HG03135 (cell line): Measurements from ENCODE around the gene GGT1.
"Not testable (repeated sequence)": the region's sequence is repeated elsewhere in the genome, so short reads cannot be mapped to it uniquely, and the experiment has no call there.

ENCODE experiments used
- ATAC-seq: cut with Tn5 transposase; IDR thresholded peaks from one replicate; pipeline ENCODE4 v1.9.1; 2021; ENCODE audit warnings: mild to moderate bottlenecking, moderate library complexity; ENCODE audit not compliant: unreplicated experiment

Gene GGT1

GRCh38 chr22:24583221-24584165, 19.5 kb upstream of the GGT1 start:
- no peak for ATAC-seq

GRCh38 chr22:24584166-24584790, 18.7 kb upstream of the GGT1 start:
- ATAC-seq: no peak

- ATAC-seq: no peak
Observed at GRCh38 chr22:24584871-24585411, 18.1 kb upstream of the GGT1 start.

GRCh38 chr22:24585461-24585860, 17.5 kb upstream of the GGT1 start:
- ATAC-seq: no peak

GRCh38 chr22:24585927-24586546, 17.0 kb upstream of the GGT1 start:
- no peak for ATAC-seq

- no peak for ATAC-seq
Observed at GRCh38 chr22:24587251-24587650, 15.7 kb upstream of the GGT1 start.

- ATAC-seq: no peak
Observed at GRCh38 chr22:24587948-24588347, 15.0 kb upstream of the GGT1 start.

- ATAC-seq: no peak
Observed at GRCh38 chr22:24588381-24588756, 14.6 kb upstream of the GGT1 start.

- ATAC-seq: no peak
Observed at GRCh38 chr22:24588757-24589481, 14.1 kb upstream of the GGT1 start.

- ATAC-seq: no peak
Observed at GRCh38 chr22:24589518-24590030, 13.4 kb upstream of the GGT1 start.

GRCh38 chr22:24590596-24591173, 12.3 kb upstream of the GGT1 start:
- no peak for ATAC-seq

- no peak for ATAC-seq
Observed at GRCh38 chr22:24591286-24591830, 11.6 kb upstream of the GGT1 start.

GRCh38 chr22:24592058-24592850, 10.7 kb upstream of the GGT1 start:
- no peak for ATAC-seq

GRCh38 chr22:24592851-24593558, 10.0 kb upstream of the GGT1 start, which contains the start of gene LRRC75B:
Gene LRRC75B, minus strand, starts transcription at chr22:24593073. Its CDS starts 34 bp downstream, at chr22:24593039.
- no peak for ATAC-seq

- not testable (repeated sequence) for ATAC-seq
Observed at GRCh38 chr22:24593559-24593835, 9.5 kb upstream of the GGT1 start.

GRCh38 chr22:24593836-24594568, 9.0 kb upstream of the GGT1 start:
- ATAC-seq: no peak

GRCh38 chr22:24594569-24595120, 8.3 kb upstream of the GGT1 start:
- ATAC-seq: no peak

- ATAC-seq: no peak
Observed at GRCh38 chr22:24595228-24595627, 7.8 kb upstream of the GGT1 start.
